ENCODE data around the gene TRIM66. TPM values are rescaled to one million over a fixed set of nuclear protein-coding genes. Genes with fewer than 3 reads are reported as not detected.

TRIM66 gene
- total RNA-seq, result 15.0 TPM
- long read RNA-seq, partial matches to known transcripts, result 1 of 2 reads
- long read RNA-seq, other reads (novel, unspliced or antisense), result 1 of 2 reads

DNA sequence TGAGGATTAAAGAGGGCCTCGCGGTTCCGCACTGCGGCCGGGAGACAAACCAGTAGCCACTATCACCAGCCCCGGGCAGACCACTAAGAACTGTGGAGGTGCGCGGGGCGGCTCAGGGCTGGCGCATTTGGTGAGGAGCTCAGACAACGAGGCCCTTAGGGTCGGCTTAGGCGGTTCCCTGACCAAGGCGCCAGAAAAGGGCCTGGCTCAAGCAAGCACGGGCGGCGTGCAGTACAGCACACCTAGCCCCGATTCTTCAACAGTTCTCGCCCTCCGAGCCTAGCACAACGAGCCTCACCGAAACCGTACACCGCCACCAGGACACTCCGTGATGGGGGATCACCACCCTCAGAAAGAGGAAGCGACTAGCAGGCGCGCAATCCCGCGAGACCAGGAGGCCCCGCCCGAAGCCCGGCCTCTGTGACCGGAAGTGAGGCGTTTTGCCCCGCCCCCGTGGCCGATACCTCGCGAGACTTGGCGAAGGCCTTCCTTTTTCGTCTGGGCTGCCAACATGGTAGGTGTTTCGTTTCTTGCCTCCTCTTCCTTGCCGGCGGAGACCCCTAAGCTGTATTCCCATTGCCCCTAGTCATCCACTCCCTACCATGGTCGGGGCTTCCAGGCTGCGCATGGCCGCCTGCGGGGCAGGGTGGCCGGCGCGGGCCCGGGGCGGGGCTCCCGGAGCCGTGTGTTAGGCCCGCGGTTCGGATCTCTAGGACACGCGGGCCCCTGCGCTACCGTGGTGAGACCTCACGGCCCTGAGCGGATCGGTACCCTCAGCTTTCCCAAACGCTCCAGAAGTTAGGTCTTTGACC lies at the start of gene TRIM66, which contains the start of gene RPL27A:
TSS of gene TRIM66 (minus strand) at position 363 of the 812 bp plus-strand sequence. CDS start 10,391 bp downstream, outside the sequence.
TSS of gene RPL27A (plus strand) at position 490 of the 812 bp plus-strand sequence. CDS start at position 512, 22 bp downstream.
- Histone ChIP-seq H3K27me3 (no peaks in the 10 kb centered on the region), H3K4me3 (peak within 1 kb of the TSS; percentile 98), H3K9me3 (no peaks in the 10 kb centered on the region), H3K4me1 (peaks cover 21% of the 10 kb centered on the region), H3K36me3 (peaks cover 42% of the 10 kb centered on the region), H3K27ac (peak within 1 kb of the TSS; percentile 99)
- intact Hi-C loops (cut with DNase I), result no loop called here
- TF ChIP-seq CTCF (IDR thresholded peaks at IDR 0.05), result no peak
- DNase-seq (peak; percentile 99), ATAC-seq (peak; percentile 99)

DNA sequence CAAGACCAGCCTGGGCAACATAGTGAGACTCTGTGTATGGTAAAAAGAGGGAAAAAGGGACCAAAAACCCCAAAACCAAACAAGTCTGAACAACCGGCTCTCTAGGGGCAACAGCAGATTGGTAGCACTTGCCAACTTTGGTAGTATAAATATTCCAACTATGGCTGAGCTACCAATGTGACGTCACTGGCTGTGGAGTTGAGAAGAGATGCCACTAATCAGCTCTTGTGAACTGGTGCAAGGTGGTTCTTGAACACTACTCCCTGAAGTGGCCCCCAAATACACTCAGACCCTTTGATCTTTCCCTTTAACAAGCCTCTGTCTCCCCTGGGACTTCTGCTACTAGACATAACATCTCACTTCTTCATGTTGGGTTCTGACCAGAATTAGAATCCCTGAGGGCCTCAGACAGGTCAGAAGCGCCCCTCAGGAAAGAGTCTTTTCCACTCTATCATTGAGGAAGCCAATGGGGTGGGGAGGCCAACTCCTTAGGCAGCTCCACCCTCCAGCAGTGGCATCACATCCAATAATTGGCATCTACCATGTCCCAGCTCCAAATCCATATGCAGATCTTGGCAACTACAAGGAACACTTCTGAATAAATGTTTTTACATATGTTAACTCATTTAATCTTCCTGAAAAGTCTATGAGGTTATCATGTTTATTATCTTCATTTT lies 49.3 kb upstream of the TRIM66 start:
- ATAC-seq (no peak), DNase-seq (no peak)
- Histone ChIP-seq H3K27ac (peak overlapping the region; percentile 60), H3K9me3 (no peaks in the 10 kb centered on the region), H3K4me1 (peaks cover 33% of the 10 kb centered on the region), H3K27me3 (no peaks in the 10 kb centered on the region), H3K4me3 (no peak overlapping the region), H3K36me3 (no peaks in the 10 kb centered on the region)
- intact Hi-C loops (cut with DNase I), result no loop called here
- TF ChIP-seq CTCF (IDR thresholded peaks at IDR 0.05), result no peak

DNA sequence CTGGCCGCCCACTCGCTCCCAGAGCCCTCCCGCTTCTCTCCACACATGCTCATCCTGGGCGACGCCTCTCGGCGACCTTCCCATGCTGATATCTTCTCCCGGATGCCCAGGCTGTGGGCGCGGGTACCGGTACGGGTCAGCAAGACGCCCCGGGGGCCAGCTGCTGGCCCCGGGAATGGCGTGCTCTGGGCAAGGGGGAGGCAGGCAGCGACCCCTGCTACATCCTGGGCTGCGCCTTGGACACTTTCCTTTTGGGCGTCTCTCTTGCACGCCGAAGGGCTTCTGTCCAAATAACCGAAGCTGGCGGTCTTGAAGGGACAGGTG lies 48.2 kb upstream of the TRIM66 start:
- DNase-seq (no peak), ATAC-seq (no peak)
- Histone ChIP-seq H3K9me3 (no peaks in the 10 kb centered on the region), H3K4me1 (peaks cover 34% of the 10 kb centered on the region), H3K27me3 (no peaks in the 10 kb centered on the region), H3K27ac (no peak overlapping the region), H3K36me3 (peaks cover 4% of the 10 kb centered on the region), H3K4me3 (no peak overlapping the region)
- TF ChIP-seq CTCF (IDR thresholded peaks at IDR 0.05), result no peak
- intact Hi-C loops (cut with DNase I), result no loop called here

DNA sequence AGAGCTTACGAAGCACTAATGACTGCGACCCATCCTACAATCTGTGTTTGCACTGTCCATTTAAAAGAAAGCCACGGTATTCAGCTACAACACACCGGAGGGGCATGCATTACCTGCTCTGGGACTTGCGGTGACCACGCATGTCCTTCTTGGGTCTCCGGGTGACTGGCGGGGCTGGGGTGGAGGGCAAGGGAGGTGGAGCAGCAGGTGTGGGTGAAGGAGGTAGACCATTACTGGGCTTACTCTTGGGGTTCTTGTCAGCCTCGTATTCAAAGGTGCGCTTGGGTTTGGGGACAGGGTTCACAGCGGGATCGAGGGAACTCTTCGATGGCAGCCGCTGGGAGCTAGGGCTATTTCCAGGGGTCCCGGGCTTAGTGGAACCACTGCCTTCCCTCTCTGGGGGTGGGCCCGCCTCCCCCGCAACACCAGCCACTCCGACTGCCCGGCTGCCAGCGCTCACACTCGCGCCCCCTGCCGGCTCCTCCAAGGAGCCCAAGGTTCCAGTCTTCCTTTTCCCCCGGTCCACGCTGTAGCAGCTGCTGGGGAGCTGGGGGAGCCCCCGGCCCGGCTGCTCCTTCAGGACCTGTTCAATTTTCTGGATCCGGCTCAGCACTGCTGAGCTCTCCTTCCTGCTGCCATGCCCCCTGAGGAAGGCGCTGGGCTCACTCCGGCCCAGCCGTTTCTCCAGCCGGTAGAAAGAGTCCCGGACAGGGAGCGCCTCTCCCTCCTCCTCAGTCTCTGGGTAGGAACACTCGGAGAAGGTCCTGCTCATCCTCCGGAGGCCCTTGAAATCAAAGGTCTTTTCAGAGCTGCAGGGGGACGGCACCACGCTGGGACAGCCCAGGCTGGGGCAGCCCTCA lies 47.6 kb upstream of the TRIM66 start:
- DNase-seq (no peak), ATAC-seq (no peak)
- Histone ChIP-seq H3K9me3 (no peaks in the 10 kb centered on the region), H3K27ac (no peak overlapping the region), H3K36me3 (peaks cover 7% of the 10 kb centered on the region), H3K27me3 (no peaks in the 10 kb centered on the region), H3K4me1 (peaks cover 34% of the 10 kb centered on the region), H3K4me3 (no peak overlapping the region)
- no peak for TF ChIP-seq CTCF (IDR thresholded peaks at IDR 0.05)
- intact Hi-C loops (cut with DNase I), result no loop called here

DNA sequence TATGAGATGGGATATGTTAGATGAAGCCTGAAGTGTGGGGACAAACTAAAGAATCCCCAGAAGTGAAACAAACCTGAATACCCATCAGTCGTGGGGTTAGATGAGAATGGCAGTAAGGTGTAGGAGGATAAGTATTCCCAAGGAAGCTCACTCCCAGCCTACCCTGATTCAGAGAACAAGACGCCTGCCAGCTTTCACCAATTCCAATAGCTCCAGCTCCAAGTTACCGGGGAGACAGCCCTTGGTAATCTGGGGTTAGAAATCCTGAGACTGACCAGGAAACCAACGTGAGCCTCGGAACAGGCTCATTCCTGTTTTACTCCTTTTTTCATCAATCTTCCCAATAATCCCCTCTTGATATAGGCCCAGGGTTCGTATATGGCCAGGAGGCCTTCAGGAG lies 46.6 kb upstream of the TRIM66 start:
- no peak for TF ChIP-seq CTCF (IDR thresholded peaks at IDR 0.05)
- no peak for DNase-seq
- Histone ChIP-seq H3K9me3 (no peaks in the 10 kb centered on the region), H3K36me3 (peaks cover 7% of the 10 kb centered on the region), H3K27me3 (no peaks in the 10 kb centered on the region), H3K27ac (no peak overlapping the region), H3K4me3 (no peak overlapping the region), H3K4me1 (peaks cover 34% of the 10 kb centered on the region)
- intact Hi-C loops (cut with DNase I), result no loop called here
- ATAC-seq, result no peak
